HepG2 (cell line): ENCODE data around the gene PVR. TPM values are rescaled to one million over a fixed set of nuclear protein-coding genes. Genes with fewer than 3 reads are reported as not detected.

Source experiments
- ATAC-seq: fragments of 200-7000 bp; cut with Tn5 transposase; 3 replicates; pipeline ENCODE4 v1.9.1; 2020; ENCODE audit warnings: mild to moderate bottlenecking, moderate library complexity
- BruUV-seq: library from RNA; stranded (reverse); fragments of 400-500 nt; replicated peaks from 2 replicates; lab custom pipeline; 2021; lab: Mats Ljungman, UMichigan
- CTCF ChIA-PET: fragments of 300-600 bp; formaldehyde crosslinking; extraction: SDS; loops from one replicate; lab custom pipeline; 2021; ENCODE audit warnings: low total read pairs, inconsistent platforms, low intra/inter-chr PET ratio; lab: Yijun Ruan, JAX
- POLR2A ChIA-PET: fragments of 350-600 bp; sonication (Branson Sonifier 250); formaldehyde crosslinking; loops from one replicate; lab custom pipeline; 2020; ENCODE audit warnings: antibody characterized with exemption, inconsistent platforms; lab: Yijun Ruan, JAX
- DNase-seq: peaks from one replicate; pipeline ENCODE4 v3.0.0-alpha.2; 2015; ENCODE audit warnings: low spot score
- FAIRE-seq: peaks from 3 replicates; lab custom pipeline; 2011; peaks lifted over from hg19 to GRCh38; lab: Jason Lieb, UNC
- H2AFZ ChIP-seq: one replicate; pipeline ENCODE4 v1.6.1; 2011; ENCODE audit warnings: low read length, inconsistent platforms
- H3K27ac ChIP-seq: fragments of 300-600 bp; 3 replicates; pipeline ENCODE4 v1.8.0; 2011; ENCODE audit warnings: mixed run types, mild to moderate bottlenecking, mixed read lengths, low read length, inconsistent platforms; ENCODE audit not compliant: insufficient read depth; ENCODE audit errors: extremely low read length
- H3K27me3 ChIP-seq, 2 experiments: fragments of 200-600 bp in 1 of 2; 2 replicates in 1 of 2; 3 replicates in 1 of 2; pipeline versions ENCODE4 v1.6.0 to v1.8.0; 2011; ENCODE audit warnings: low read length in 2 of 2, mild to moderate bottlenecking in 2 of 2, moderate library complexity in 2 of 2, inconsistent platforms in 1 of 2; ENCODE audit not compliant: insufficient read depth in 2 of 2, control insufficient read depth in 1 of 2
- H3K36me3 ChIP-seq, 2 experiments: fragments of 200-600 bp in 1 of 2; replicated peaks in 1 of 2; 2 replicates in 1 of 2; 3 replicates in 1 of 2; pipeline versions ENCODE4 v1.5.1 to v1.8.0; 2011; ENCODE audit warnings: low read length in 2 of 2, inconsistent platforms in 1 of 2; ENCODE audit not compliant: insufficient read depth in 2 of 2, control insufficient read depth in 1 of 2
- H3K4me1 ChIP-seq: 2 replicates; pipeline ENCODE4 v1.5.1; 2012; ENCODE audit warnings: low read length, inconsistent platforms; ENCODE audit not compliant: insufficient read depth
- H3K4me2 ChIP-seq: 2 replicates; pipeline ENCODE4 v1.6.0; 2011; ENCODE audit warnings: low read depth, low read length, inconsistent platforms
- H3K4me3 ChIP-seq, 3 experiments: fragments of 200-600 bp in 1 of 3; sonication (generic), shearing (Covaris generic) in 1 of 3; replicated peaks in 1 of 3; 2 replicates each; pipeline ENCODE4 v1.5.1; 2011 to 2016; ENCODE audit warnings: low read length in 3 of 3, inconsistent platforms in 2 of 3, low read depth in 2 of 3, mild to moderate bottlenecking in 2 of 3, control low read depth in 1 of 3, mixed read lengths in 1 of 3; ENCODE audit not compliant: insufficient read depth in 1 of 3
- H3K79me2 ChIP-seq: one replicate; pipeline ENCODE4 v1.6.1; 2011; ENCODE audit warnings: low read length, inconsistent platforms; ENCODE audit not compliant: insufficient read depth
- H3K9ac ChIP-seq: 2 replicates; pipeline ENCODE4 v1.6.0; 2011; ENCODE audit warnings: mild to moderate bottlenecking, low read depth, low read length, inconsistent platforms; ENCODE audit not compliant: insufficient read depth
- H3K9me3 ChIP-seq: 2 replicates; pipeline ENCODE4 v1.5.1; 2012; ENCODE audit warnings: mild to moderate bottlenecking, low read length
- H4K20me1 ChIP-seq: 2 replicates; pipeline ENCODE4 v1.6.0; 2011; ENCODE audit warnings: inconsistent platforms, mild to moderate bottlenecking, low read length, moderate library complexity; ENCODE audit not compliant: insufficient read depth
- CEBPG ChIP-seq: IDR thresholded peaks from 2 replicates; pipeline ENCODE4 v1.6.1; 2016
- ETV5 ChIP-seq: IDR thresholded peaks from 2 replicates; pipeline ENCODE4 v1.6.1; 2018; ENCODE audit warnings: missing biosample characterization, missing genetic modification reagents, inconsistent platforms, borderline replicate concordance
- ETV6 ChIP-seq: sonication (generic); formaldehyde crosslinking; conservative IDR thresholded peaks from 2 replicates; pipeline ENCODE4 v1.4.0; 2020; ENCODE audit warnings: missing genetic modification reagents
- GABPB1 ChIP-seq: IDR thresholded peaks from 2 replicates; pipeline ENCODE4 v1.6.1; 2016; ENCODE audit warnings: mild to moderate bottlenecking, missing genetic modification reagents, moderate library complexity, missing compliant biosample characterization
- MAFF ChIP-seq: IDR thresholded peaks from 2 replicates; pipeline ENCODE4 v1.6.1; 2011; ENCODE audit warnings: low read depth, low read length, improper control_type of control experiment
- MIER3 ChIP-seq: IDR thresholded peaks from 2 replicates; pipeline ENCODE4 v1.6.1; 2016; ENCODE audit warnings: missing compliant biosample characterization, borderline replicate concordance
- NCOA1 ChIP-seq: sonication (generic); formaldehyde crosslinking; IDR thresholded peaks from 2 replicates; pipeline ENCODE4 v1.9.0; 2021; ENCODE audit warnings: missing genetic modification reagents
- NFE2 ChIP-seq: sonication (generic); formaldehyde crosslinking; IDR thresholded peaks from 2 replicates; pipeline ENCODE4 v1.4.0; 2020; ENCODE audit warnings: missing genetic modification reagents
- SKI ChIP-seq: fragments of 450-650 bp; IDR thresholded peaks from one replicate; pipeline ENCODE4 v1.6.1; 2018; ENCODE audit warnings: mild to moderate bottlenecking; ENCODE audit not compliant: partially characterized antibody
- SMAD3 ChIP-seq: sonication (generic); formaldehyde crosslinking; IDR thresholded peaks from 2 replicates; pipeline ENCODE4 v1.4.0; 2020; ENCODE audit warnings: missing genetic modification reagents
- STAG1 ChIP-seq: sonication (generic); formaldehyde crosslinking; IDR thresholded peaks from 2 replicates; pipeline ENCODE4 v1.4.0; 2020; ENCODE audit warnings: missing genetic modification reagents
- SYNCRIP ChIP-seq: fragments of 200-400 bp; formaldehyde crosslinking; IDR thresholded peaks from 2 replicates; pipeline ENCODE4 v1.6.1; 2018; ENCODE audit warnings: mild to moderate bottlenecking, low read depth, low read length; ENCODE audit not compliant: insufficient read depth
- THAP11 ChIP-seq: IDR thresholded peaks from 2 replicates; pipeline ENCODE4 v1.6.1; 2016; ENCODE audit warnings: missing biosample characterization, missing genetic modification reagents
- TOPORS ChIP-seq: sonication (generic); formaldehyde crosslinking; IDR thresholded peaks from 2 replicates; pipeline ENCODE4 v1.8.0; 2023; ENCODE audit warnings: mild to moderate bottlenecking, missing genetic modification reagents
- ZBTB1 ChIP-seq: sonication (generic); formaldehyde crosslinking; IDR thresholded peaks from 2 replicates; pipeline ENCODE4 v1.4.0; 2020; ENCODE audit warnings: missing genetic modification reagents, borderline replicate concordance
- ZNF260 ChIP-seq: sonication (generic); formaldehyde crosslinking; IDR thresholded peaks from 2 replicates; pipeline ENCODE4 v1.4.0; 2020; ENCODE audit warnings: missing genetic modification reagents, low read depth, mild to moderate bottlenecking, borderline replicate concordance
- ZNF367 ChIP-seq: sonication (generic); formaldehyde crosslinking; IDR thresholded peaks from 2 replicates; pipeline ENCODE4 v1.4.0; 2020; ENCODE audit warnings: missing genetic modification reagents, borderline replicate concordance
- ZNF558 ChIP-seq: sonication (generic); formaldehyde crosslinking; IDR thresholded peaks from 2 replicates; pipeline ENCODE4 v1.9.0; 2022; ENCODE audit warnings: mild to moderate bottlenecking, missing genetic modification reagents, borderline replicate concordance
- ZNF83 ChIP-seq: sonication (generic); formaldehyde crosslinking; IDR thresholded peaks from 2 replicates; pipeline ENCODE4 v1.4.0; 2020; ENCODE audit warnings: missing genetic modification reagents, mild to moderate bottlenecking, borderline replicate concordance
- ZNF841 ChIP-seq: sonication (generic); formaldehyde crosslinking; IDR thresholded peaks from 2 replicates; pipeline ENCODE4 v1.8.1; 2023; ENCODE audit warnings: missing genetic modification reagents, borderline replicate concordance
- ZSCAN12 ChIP-seq: sonication (generic); formaldehyde crosslinking; IDR thresholded peaks from 2 replicates; pipeline ENCODE4 v1.9.0; 2021; ENCODE audit warnings: mild to moderate bottlenecking, missing genetic modification reagents
- WGBS: methylation state at CpG from one replicate; pipeline ENCODE4 v1.1.6; 2017; ENCODE audit warnings: low lambda C conversion rate; 5-methylcytosine and 5-hydroxymethylcytosine counted together
- in situ Hi-C: cut with HindIII; loops from 2 replicates; pipeline ENCODE4 v1.10.0; 2017; ENCODE audit warnings: low pct_unique_long_range_greater_than_20kb; ENCODE audit not compliant: extremely low pct_ligation_motif_present
- intact Hi-C: fragments of 100-400 bp; cut with micrococcal nuclease; formaldehyde crosslinking; loops from one replicate; pipeline ENCODE4 v1.10.0; 2022; ENCODE audit not compliant: unreplicated experiment
- polyA plus RNA-seq, 8 experiments: library from polyadenylated mRNA; depleted of rRNA in 3 of 8; stranded (reverse) in 7 of 8; unstranded in 1 of 8; fragments of >200 nt; fragmentation: Illumina TruSeq in 4 of 8; extraction: Trizol in 4 of 8; gene quantifications; 2 replicates each; pipeline versions ENCODE4 v1.2.1 to v1.2.3, GENCODE V29; 2011 to 2016; ENCODE audit warnings: low read depth in 4 of 8, missing spikeins in 1 of 8, mixed read lengths in 1 of 8; ENCODE audit not compliant: insufficient read depth in 1 of 8
- total RNA-seq, 5 experiments: library from RNA; depleted of rRNA; stranded (reverse); fragments of >200 nt; fragmentation: Illumina TruSeq; extraction: Trizol; gene quantifications; 2 replicates each; pipeline ENCODE4 v1.2.3, GENCODE V29; 2016; ENCODE audit warnings: low read depth in 1 of 5
- TF ChIP-seq, protein P1 (sequence below), 2 experiments: IDR thresholded peaks; 2 replicates each; pipeline ENCODE4 v1.6.1; 2011 to 2012; ENCODE audit warnings: low read length in 2 of 2, borderline replicate concordance in 1 of 2, low read depth in 1 of 2, mild to moderate bottlenecking in 1 of 2, moderate library complexity in 1 of 2
- TF ChIP-seq, protein P2 (sequence below): sonication (generic); formaldehyde crosslinking; IDR thresholded peaks from 2 replicates; pipeline ENCODE4 v1.4.0; 2020; ENCODE audit warnings: missing genetic modification reagents, borderline replicate concordance

The PVR gene
- total and polyA plus RNA-seq, 2 of the 13 experiments (the other 11 are each of a cell fraction or from before 2014, with no cell fraction given), result 43.4 to 46.6 TPM

DNA sequence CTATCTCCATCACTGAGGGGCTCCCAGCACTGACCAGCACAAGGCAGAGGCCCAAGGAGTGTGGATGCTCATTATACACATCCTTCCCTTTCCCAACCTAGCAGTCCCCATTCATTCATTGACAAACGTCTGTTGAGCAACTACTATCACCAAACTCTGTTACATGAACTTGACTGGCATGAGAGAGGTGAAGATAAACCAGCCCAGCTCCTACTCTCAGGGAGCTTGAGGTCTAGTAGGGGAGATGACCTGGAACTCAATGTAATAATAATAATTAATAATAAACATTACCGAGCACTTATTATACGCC, 46.4 kb downstream of the PVR start:
- Histone ChIP-seq H3K4me3 (peak overlapping the region in 1 of 3 experiments; percentile 52; a peak in 2 of 6 replicates), H3K9ac (no peak overlapping the region), H3K4me1 (peaks cover 66% of the 10 kb centered on the region), H3K36me3 (no peaks in the 10 kb centered on the region), H3K27ac (no peak overlapping the region), H3K79me2 (no peaks in the 10 kb centered on the region), H2AFZ (no peak overlapping the region), H3K9me3 (no peaks in the 10 kb centered on the region), H4K20me1 (no peaks in the 10 kb centered on the region), H3K27me3 (no peaks in the 10 kb centered on the region), H3K4me2 (peak overlapping the region; percentile 66; the same call in 1 of the 2 replicates)
- peak; percentile 53 for DNase-seq
- POLR2A ChIA-PET, result interaction anchor here (1.4 to 1.9 kb wide), 3 partner anchors 34 to 81 kb away, joined by 6 to 7 read pairs (median 7); no protein-coding TSS in a partner anchor
- intact Hi-C loops, result no loop called here
- FAIRE-seq, result no peak
- BruUV-seq, result no TSS peak
- CTCF ChIA-PET, result interaction anchor here (1.1 to 4.6 kb wide), 5 partner anchors 28 to 154 kb away, joined by 3 to 34 read pairs (median 11); no protein-coding TSS in a partner anchor
- ATAC-seq, result peak; percentile 28
- 54% methylated on average over 3 of the region's 3 CpGs for WGBS
- in situ Hi-C loops, result no loop called here
- TF ChIP-seq SMAD3 (CRISPR knock-in tag) (no peak), ZNF367 (CRISPR knock-in tag) (no peak), TOPORS (CRISPR knock-in tag) (no peak), GABPB1 (CRISPR knock-in tag) (no peak), ZNF260 (CRISPR knock-in tag) (no peak), CEBPG (CRISPR knock-in tag) (peak; percentile 78), ZBTB1 (CRISPR knock-in tag) (no peak), SKI (peak; percentile 37), ETV5 (CRISPR knock-in tag) (no peak), NFE2 (CRISPR knock-in tag) (no peak), ZNF841 (CRISPR knock-in tag) (no peak), SYNCRIP (no peak), ZSCAN12 (CRISPR knock-in tag) (no peak), ETV6 (CRISPR knock-in tag) (no peak), MAFF (no peak), STAG1 (CRISPR knock-in tag) (0 out of 2 replicates have a peak, but pooled peaks have one; percentile 5), THAP11 (CRISPR knock-in tag) (no peak), MIER3 (CRISPR knock-in tag) (no peak), NCOA1 (no peak), ZNF83 (CRISPR knock-in tag) (no peak), ZNF558 (no peak)
- TF ChIP-seq, protein P1, sequence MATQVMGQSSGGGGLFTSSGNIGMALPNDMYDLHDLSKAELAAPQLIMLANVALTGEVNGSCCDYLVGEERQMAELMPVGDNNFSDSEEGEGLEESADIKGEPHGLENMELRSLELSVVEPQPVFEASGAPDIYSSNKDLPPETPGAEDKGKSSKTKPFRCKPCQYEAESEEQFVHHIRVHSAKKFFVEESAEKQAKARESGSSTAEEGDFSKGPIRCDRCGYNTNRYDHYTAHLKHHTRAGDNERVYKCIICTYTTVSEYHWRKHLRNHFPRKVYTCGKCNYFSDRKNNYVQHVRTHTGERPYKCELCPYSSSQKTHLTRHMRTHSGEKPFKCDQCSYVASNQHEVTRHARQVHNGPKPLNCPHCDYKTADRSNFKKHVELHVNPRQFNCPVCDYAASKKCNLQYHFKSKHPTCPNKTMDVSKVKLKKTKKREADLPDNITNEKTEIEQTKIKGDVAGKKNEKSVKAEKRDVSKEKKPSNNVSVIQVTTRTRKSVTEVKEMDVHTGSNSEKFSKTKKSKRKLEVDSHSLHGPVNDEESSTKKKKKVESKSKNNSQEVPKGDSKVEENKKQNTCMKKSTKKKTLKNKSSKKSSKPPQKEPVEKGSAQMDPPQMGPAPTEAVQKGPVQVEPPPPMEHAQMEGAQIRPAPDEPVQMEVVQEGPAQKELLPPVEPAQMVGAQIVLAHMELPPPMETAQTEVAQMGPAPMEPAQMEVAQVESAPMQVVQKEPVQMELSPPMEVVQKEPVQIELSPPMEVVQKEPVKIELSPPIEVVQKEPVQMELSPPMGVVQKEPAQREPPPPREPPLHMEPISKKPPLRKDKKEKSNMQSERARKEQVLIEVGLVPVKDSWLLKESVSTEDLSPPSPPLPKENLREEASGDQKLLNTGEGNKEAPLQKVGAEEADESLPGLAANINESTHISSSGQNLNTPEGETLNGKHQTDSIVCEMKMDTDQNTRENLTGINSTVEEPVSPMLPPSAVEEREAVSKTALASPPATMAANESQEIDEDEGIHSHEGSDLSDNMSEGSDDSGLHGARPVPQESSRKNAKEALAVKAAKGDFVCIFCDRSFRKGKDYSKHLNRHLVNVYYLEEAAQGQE (IDR thresholded peaks at IDR 0.05; ENCODE audit: borderline replicate concordance in 1 of 2, low read depth in 1 of 2, low read length in 2 of 2), result no peak
- TF ChIP-seq, protein P2, sequence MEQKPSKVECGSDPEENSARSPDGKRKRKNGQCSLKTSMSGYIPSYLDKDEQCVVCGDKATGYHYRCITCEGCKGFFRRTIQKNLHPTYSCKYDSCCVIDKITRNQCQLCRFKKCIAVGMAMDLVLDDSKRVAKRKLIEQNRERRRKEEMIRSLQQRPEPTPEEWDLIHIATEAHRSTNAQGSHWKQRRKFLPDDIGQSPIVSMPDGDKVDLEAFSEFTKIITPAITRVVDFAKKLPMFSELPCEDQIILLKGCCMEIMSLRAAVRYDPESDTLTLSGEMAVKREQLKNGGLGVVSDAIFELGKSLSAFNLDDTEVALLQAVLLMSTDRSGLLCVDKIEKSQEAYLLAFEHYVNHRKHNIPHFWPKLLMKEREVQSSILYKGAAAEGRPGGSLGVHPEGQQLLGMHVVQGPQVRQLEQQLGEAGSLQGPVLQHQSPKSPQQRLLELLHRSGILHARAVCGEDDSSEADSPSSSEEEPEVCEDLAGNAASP (CRISPR knock-in tag), result peak; percentile 33; the same call in 1 of the 2 replicates
